H1 (cell line): Measurements from ENCODE around the gene RNGTT. TPM values are rescaled to one million over a fixed set of nuclear protein-coding genes. Genes with fewer than 3 reads are reported as not detected.

ENCODE experiments used
- BCL11A ChIP-seq, 2 experiments: IDR thresholded peaks; one replicate each; pipeline ENCODE4 v1.6.1; 2011; ENCODE audit warnings: low read depth in 2 of 2, low read length in 2 of 2, mild to moderate bottlenecking in 2 of 2
- CHD7 ChIP-seq: fragments of 300-600 bp; sonication (generic); IDR thresholded peaks from 2 replicates; pipeline ENCODE4 v1.7.1; 2012; ENCODE audit warnings: low read length, moderate library complexity, mild to moderate bottlenecking, inconsistent platforms; ENCODE audit not compliant: insufficient replicate concordance
- CTBP2 ChIP-seq: IDR thresholded peaks from 2 replicates; pipeline ENCODE4 v1.7.0; 2011; ENCODE audit warnings: borderline replicate concordance, mild to moderate bottlenecking, moderate library complexity, mixed read lengths, low read length; ENCODE audit not compliant: insufficient read depth, insufficient read length
- EP300 ChIP-seq, 2 experiments: IDR thresholded peaks; 1 replicate in 1 of 2; 2 replicates in 1 of 2; pipeline ENCODE4 v1.6.1; 2011 to 2012; ENCODE audit warnings: low read depth in 2 of 2, low read length in 2 of 2, mild to moderate bottlenecking in 2 of 2, borderline replicate concordance in 1 of 2, inconsistent platforms in 1 of 2, moderate library complexity in 1 of 2
- KDM5A ChIP-seq: fragments of 200-600 bp; IDR thresholded peaks from 2 replicates; pipeline ENCODE4 v1.7.1; 2012; ENCODE audit warnings: mild to moderate bottlenecking, low read length, inconsistent platforms, mixed read lengths
- NANOG ChIP-seq: IDR thresholded peaks from 2 replicates; pipeline ENCODE4 v1.6.1; 2011; ENCODE audit warnings: low read length, low read depth, mild to moderate bottlenecking, inconsistent platforms; ENCODE audit not compliant: insufficient read depth, poor library complexity, severe bottlenecking
- RFX5 ChIP-seq: IDR thresholded peaks from 2 replicates; pipeline ENCODE4 v1.6.1; 2011; ENCODE audit warnings: low read depth, low read length, improper control_type of control experiment, borderline replicate concordance
- SP4 ChIP-seq: IDR thresholded peaks from 2 replicates; pipeline ENCODE4 v1.6.1; 2012; ENCODE audit warnings: low read length, inconsistent platforms
- TBP ChIP-seq: IDR thresholded peaks from 2 replicates; pipeline ENCODE4 v1.6.1; 2011; ENCODE audit warnings: low read depth, low read length, improper control_type of control experiment
- YY1 ChIP-seq: IDR thresholded peaks from 2 replicates; pipeline ENCODE4 v1.6.1; 2011; ENCODE audit warnings: low read depth, mild to moderate bottlenecking, low read length
- polyA plus RNA-seq, 7 experiments: library from polyadenylated mRNA; depleted of rRNA in 3 of 7; stranded (reverse) in 5 of 7; unstranded in 2 of 7; fragments of >200 nt in 5 of 7; fragments of 200-250 nt in 2 of 7; gene quantifications; 1 replicate in 5 of 7; 2 replicates in 1 of 7; 4 replicates in 1 of 7; pipeline versions ENCODE4 v1.2.1 to v1.2.3, GENCODE V29; 2011 to 2013; ENCODE audit warnings: missing spikeins in 2 of 7, mixed read lengths in 2 of 7
- total RNA-seq: library from RNA; stranded (reverse); fragmentation: NEBNext Ultra II Directional; extraction: Animal tissue kit (Norgen Biotek cat#: 25700); gene quantifications from 2 replicates; pipeline ENCODE4 v1.2.1, GENCODE V29; 2021

The RNGTT gene
- total and polyA plus RNA-seq, 2 of the 8 experiments (the other 6 are each of a cell fraction or from before 2014, with no cell fraction given): 3.6 to 21.2 TPM

GRCh38 chr6:88989215-88989614, 25.8 kb upstream of the RNGTT start (continued):
- TF ChIP-seq CHD7 (no peak), NANOG (no peak), BCL11A (IDR thresholded peaks at IDR 0.05; ENCODE audit: low read depth in 2 of 2, low read length in 2 of 2) (no peak), EP300 (IDR thresholded peaks at IDR 0.05; ENCODE audit: borderline replicate concordance in 1 of 2, low read depth in 2 of 2, low read length in 2 of 2) (no peak), KDM5A (no peak), CTBP2 (no peak), SP4 (no peak), TBP (no peak), YY1 (no peak), RFX5 (no peak)
